NCI-H1417 (cell line): ENCODE results near the gene SLC22A31.

Source experiments
- DNase-seq, 3 experiments: peaks; one replicate each; lab custom pipeline; 2025; lab: John Stamatoyannopoulos, UW

Gene SLC22A31

GRCh38 chr16:89149386-89149785, 51.0 kb downstream of the SLC22A31 start:
- DNase-seq, result peak in 1 of 3 experiments; percentile 6

DNA sequence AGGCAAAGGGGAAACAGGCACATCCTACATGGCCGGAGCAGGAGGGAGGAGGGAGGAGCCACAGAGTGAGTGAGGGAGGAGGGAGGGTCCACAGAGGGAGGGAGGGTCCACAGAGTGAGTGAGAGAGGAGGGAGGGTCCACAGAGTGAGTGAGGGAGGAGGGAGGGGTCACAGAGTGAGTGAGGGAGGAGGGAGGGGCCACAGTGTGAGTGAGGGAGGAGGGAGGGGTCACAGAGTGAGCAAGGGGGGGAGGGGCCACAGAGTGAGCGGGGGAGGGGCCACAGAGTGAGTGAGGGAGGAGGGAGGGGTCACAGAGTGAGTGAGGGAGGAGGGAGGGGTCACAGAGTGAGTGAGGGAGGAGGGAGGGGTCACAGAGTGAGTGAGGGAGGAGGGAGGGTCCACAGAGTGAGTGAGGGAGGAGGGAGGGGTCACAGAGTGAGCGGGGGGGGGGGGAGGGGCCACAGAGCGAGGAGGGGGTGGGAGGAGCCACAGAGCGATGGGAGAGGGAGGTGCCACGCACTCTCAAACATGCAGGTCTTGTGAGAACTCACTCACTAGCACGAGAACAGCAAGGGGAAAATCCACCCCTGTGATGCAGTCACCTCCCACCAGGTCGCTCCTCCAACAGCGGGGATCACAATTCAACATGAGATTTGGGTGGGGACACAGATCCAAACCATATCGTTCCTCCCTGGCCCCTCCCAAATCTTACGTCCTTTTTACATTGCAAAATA, 53.1 kb downstream of the SLC22A31 start:
- no peak for DNase-seq

GRCh38 chr16:89146211-89147005, 53.9 kb downstream of the SLC22A31 start:
- DNase-seq, result no peak
